Measurements from ENCODE around the gene COPG2. TPM values are rescaled to one million over a fixed set of nuclear protein-coding genes. Genes with fewer than 3 reads are reported as not detected.

COPG2 gene
- total and polyA plus RNA-seq, 2 of the 8 experiments (the other 6 are each of a cell fraction or from before 2014, with no cell fraction given) = 50.3 to 53.1 TPM

- TF ChIP-seq CHD7 (IDR thresholded peaks at IDR 0.05; ENCODE audit: insufficient replicate concordance, low read length) = no peak
Measured at GRCh38 chr7:130500910-130501309, 167.6 kb downstream of the COPG2 start (continued).

Data from H1 (cell line).